ENCODE data around the gene NUMBL. TPM values are rescaled to one million over a fixed set of nuclear protein-coding genes. Genes with fewer than 3 reads are reported as not detected.

NUMBL gene
- total and polyA plus RNA-seq, 2 of the 13 experiments (the other 11 are each of a cell fraction or from before 2014, with no cell fraction given) = 0.49 to 2.3 TPM

DNA sequence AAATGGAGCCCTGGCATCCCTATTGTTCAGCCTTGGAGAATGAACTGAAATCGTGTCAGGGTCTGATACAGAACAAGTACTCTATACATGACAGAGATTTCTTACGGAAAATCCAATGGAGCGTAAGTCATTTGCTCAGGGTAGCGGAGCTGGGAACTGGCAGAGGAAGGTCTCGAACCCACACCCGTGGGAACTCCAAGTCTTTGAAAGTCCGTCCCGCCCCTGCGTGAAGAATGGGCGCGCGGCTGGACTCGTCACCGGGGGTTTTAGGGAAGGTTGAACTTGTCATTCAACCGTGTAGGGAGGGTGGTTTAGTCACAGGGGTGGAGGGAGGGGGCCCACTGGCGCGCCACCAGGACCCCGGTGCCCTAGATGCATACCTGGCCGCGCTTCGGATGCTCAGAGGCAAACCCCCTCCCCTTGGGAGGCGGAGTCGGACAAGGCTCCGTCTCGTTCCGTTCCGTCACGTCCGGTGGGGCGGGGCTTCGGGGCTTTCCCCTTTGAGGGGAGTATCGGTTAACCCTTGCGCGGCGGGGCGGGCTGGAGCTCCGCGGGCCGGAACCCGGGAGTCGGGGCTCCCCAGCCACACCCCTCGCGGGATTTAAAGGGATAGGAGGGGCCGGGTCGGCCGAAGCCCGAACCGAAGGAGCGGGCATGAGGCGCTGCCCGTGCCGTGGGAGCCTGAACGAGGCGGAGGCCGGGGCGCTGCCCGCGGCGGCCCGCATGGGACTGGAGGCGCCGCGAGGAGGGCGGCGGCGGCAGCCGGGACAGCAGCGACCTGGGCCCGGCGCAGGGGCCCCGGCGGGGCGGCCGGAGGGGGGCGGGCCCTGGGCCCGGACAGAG is 26.3 kb upstream of the NUMBL start, which contains the start of the genes COQ8B and ITPKC (continued):
- TF ChIP-seq JUN (CRISPR knock-in tag; IDR thresholded peaks at IDR 0.05) (no peak), NFATC3 (CRISPR knock-in tag; IDR thresholded peaks at IDR 0.05) (no peak), GZF1 (CRISPR knock-in tag; IDR thresholded peaks at IDR 0.05) (no peak), ZNF674 (CRISPR knock-in tag; IDR thresholded peaks at IDR 0.05; ENCODE audit: low read depth) (no peak), IRF2 (CRISPR knock-in tag; IDR thresholded peaks at IDR 0.05) (peak; percentile 71; the same call in 1 of the 2 replicates), SRSF1 (optimal IDR thresholded peaks at IDR 0.05; ENCODE audit: low read depth, low read length) (no peak), SAFB2 (CRISPR knock-in tag; IDR thresholded peaks at IDR 0.05; ENCODE audit: borderline replicate concordance, low read depth) (no peak), USF2 (IDR thresholded peaks at IDR 0.05; ENCODE audit: low read depth, low read length) (no peak), USF2 (CRISPR knock-in tag; IDR thresholded peaks at IDR 0.05; ENCODE audit: borderline replicate concordance) (no peak)
- TF ChIP-seq, protein P1, sequence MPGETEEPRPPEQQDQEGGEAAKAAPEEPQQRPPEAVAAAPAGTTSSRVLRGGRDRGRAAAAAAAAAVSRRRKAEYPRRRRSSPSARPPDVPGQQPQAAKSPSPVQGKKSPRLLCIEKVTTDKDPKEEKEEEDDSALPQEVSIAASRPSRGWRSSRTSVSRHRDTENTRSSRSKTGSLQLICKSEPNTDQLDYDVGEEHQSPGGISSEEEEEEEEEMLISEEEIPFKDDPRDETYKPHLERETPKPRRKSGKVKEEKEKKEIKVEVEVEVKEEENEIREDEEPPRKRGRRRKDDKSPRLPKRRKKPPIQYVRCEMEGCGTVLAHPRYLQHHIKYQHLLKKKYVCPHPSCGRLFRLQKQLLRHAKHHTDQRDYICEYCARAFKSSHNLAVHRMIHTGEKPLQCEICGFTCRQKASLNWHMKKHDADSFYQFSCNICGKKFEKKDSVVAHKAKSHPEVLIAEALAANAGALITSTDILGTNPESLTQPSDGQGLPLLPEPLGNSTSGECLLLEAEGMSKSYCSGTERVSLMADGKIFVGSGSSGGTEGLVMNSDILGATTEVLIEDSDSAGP (CRISPR knock-in tag; IDR thresholded peaks at IDR 0.05; ENCODE audit: borderline replicate concordance) = peak; percentile 99
- TF ChIP-seq, protein P2, sequence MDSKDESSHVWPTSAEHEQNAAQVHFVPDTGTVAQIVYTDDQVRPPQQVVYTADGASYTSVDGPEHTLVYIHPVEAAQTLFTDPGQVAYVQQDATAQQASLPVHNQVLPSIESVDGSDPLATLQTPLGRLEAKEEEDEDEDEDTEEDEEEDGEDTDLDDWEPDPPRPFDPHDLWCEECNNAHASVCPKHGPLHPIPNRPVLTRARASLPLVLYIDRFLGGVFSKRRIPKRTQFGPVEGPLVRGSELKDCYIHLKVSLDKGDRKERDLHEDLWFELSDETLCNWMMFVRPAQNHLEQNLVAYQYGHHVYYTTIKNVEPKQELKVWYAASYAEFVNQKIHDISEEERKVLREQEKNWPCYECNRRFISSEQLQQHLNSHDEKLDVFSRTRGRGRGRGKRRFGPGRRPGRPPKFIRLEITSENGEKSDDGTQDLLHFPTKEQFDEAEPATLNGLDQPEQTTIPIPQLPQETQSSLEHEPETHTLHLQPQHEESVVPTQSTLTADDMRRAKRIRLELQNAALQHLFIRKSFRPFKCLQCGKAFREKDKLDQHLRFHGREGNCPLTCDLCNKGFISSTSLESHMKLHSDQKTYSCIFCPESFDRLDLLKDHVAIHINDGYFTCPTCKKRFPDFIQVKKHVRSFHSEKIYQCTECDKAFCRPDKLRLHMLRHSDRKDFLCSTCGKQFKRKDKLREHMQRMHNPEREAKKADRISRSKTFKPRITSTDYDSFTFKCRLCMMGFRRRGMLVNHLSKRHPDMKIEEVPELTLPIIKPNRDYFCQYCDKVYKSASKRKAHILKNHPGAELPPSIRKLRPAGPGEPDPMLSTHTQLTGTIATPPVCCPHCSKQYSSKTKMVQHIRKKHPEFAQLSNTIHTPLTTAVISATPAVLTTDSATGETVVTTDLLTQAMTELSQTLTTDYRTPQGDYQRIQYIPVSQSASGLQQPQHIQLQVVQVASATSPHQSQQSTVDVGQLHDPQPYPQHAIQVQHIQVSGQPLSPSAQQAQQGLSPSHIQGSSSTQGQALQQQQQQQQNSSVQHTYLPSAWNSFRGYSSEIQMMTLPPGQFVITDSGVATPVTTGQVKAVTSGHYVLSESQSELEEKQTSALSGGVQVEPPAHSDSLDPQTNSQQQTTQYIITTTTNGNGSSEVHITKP (CRISPR knock-in tag; IDR thresholded peaks at IDR 0.05; ENCODE audit: low read depth) = peak; percentile 26; the same call in 1 of the 2 replicates
- TF ChIP-seq, protein P3, sequence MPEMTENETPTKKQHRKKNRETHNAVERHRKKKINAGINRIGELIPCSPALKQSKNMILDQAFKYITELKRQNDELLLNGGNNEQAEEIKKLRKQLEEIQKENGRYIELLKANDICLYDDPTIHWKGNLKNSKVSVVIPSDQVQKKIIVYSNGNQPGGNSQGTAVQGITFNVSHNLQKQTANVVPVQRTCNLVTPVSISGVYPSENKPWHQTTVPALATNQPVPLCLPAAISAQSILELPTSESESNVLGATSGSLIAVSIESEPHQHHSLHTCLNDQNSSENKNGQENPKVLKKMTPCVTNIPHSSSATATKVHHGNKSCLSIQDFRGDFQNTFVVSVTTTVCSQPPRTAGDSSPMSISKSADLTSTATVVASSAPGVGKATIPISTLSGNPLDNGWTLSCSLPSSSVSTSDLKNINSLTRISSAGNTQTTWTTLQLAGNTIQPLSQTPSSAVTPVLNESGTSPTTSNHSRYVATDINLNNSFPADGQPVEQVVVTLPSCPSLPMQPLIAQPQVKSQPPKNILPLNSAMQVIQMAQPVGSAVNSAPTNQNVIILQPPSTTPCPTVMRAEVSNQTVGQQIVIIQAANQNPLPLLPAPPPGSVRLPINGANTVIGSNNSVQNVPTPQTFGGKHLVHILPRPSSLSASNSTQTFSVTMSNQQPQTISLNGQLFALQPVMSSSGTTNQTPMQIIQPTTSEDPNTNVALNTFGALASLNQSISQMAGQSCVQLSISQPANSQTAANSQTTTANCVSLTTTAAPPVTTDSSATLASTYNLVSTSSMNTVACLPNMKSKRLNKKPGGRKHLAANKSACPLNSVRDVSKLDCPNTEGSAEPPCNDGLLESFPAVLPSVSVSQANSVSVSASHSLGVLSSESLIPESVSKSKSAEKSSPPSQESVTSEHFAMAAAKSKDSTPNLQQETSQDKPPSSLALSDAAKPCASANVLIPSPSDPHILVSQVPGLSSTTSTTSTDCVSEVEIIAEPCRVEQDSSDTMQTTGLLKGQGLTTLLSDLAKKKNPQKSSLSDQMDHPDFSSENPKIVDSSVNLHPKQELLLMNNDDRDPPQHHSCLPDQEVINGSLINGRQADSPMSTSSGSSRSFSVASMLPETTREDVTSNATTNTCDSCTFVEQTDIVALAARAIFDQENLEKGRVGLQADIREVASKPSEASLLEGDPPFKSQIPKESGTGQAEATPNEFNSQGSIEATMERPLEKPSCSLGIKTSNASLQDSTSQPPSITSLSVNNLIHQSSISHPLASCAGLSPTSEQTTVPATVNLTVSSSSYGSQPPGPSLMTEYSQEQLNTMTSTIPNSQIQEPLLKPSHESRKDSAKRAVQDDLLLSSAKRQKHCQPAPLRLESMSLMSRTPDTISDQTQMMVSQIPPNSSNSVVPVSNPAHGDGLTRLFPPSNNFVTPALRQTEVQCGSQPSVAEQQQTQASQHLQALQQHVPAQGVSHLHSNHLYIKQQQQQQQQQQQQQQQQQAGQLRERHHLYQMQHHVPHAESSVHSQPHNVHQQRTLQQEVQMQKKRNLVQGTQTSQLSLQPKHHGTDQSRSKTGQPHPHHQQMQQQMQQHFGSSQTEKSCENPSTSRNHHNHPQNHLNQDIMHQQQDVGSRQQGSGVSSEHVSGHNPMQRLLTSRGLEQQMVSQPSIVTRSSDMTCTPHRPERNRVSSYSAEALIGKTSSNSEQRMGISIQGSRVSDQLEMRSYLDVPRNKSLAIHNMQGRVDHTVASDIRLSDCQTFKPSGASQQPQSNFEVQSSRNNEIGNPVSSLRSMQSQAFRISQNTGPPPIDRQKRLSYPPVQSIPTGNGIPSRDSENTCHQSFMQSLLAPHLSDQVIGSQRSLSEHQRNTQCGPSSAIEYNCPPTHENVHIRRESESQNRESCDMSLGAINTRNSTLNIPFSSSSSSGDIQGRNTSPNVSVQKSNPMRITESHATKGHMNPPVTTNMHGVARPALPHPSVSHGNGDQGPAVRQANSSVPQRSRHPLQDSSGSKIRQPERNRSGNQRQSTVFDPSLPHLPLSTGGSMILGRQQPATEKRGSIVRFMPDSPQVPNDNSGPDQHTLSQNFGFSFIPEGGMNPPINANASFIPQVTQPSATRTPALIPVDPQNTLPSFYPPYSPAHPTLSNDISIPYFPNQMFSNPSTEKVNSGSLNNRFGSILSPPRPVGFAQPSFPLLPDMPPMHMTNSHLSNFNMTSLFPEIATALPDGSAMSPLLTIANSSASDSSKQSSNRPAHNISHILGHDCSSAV (CRISPR knock-in tag; IDR thresholded peaks at IDR 0.05; ENCODE audit: borderline replicate concordance) = no peak

Measured in HepG2 (cell line).